Activated CD4-positive, alpha-beta T cell treated with anti-CD3 and anti-CD28 coated beads for 36 hours (primary cell): ENCODE results near the gene UEVLD. TPM values are rescaled to one million over a fixed set of nuclear protein-coding genes. Genes with fewer than 3 reads are reported as not detected.
A peak's percentile ranks its signal among the peaks of the same experiment; 100 is the strongest.

ENCODE experiments used
- ATAC-seq: fragments of 200-7000 bp; cut with Tn5 transposase; one replicate; pipeline ENCODE4 v1.10.0; 2021; ENCODE audit warnings: mild to moderate bottlenecking, moderate library complexity
- CTCF ChIA-PET: fragments of 350-600 bp; sonication (Branson Sonifier 250); formaldehyde crosslinking; loops from one replicate; lab custom pipeline; 2021; ENCODE audit warnings: antibody characterized with exemption; lab: Charles Lee
- POLR2A ChIA-PET: fragments of 350-600 bp; sonication (Branson Sonifier 250); formaldehyde crosslinking; loops from one replicate; lab custom pipeline; 2021; ENCODE audit warnings: antibody characterized with exemption, inconsistent platforms; lab: Charles Lee
- DNase-seq: peaks from one replicate; pipeline ENCODE4 v3.0.0-alpha.2; 2020
- H3K27ac Mint-ChIP-seq: one replicate; pipeline ENCODE4 v1.8.0; 2021; ENCODE audit warnings: mixed read lengths
- H3K27me3 Mint-ChIP-seq: one replicate; pipeline ENCODE4 v1.8.0; 2021; ENCODE audit warnings: mixed read lengths
- H3K36me3 Mint-ChIP-seq: one replicate; pipeline ENCODE4 v1.8.0; 2021; ENCODE audit warnings: low read depth, mixed read lengths
- H3K4me1 Mint-ChIP-seq: one replicate; pipeline ENCODE4 v1.8.0; 2021; ENCODE audit warnings: mixed read lengths
- H3K4me3 Mint-ChIP-seq: one replicate; pipeline ENCODE4 v1.8.0; 2021; ENCODE audit warnings: mild to moderate bottlenecking, moderate library complexity, mixed read lengths
- H3K9me3 Mint-ChIP-seq: one replicate; pipeline ENCODE4 v1.8.0; 2021; ENCODE audit warnings: low read depth, mixed read lengths
- intact Hi-C, 2 experiments: fragments of 100-400 bp; cut with DNase I in 1 of 2; cut with micrococcal nuclease in 1 of 2; formaldehyde crosslinking; loops; one replicate each; pipeline versions ENCODE4 v1.14.2 to v1.15.1; 2022 to 2024; cut with DNase I, micrococcal nuclease
- total RNA-seq, 2 experiments: library from RNA; stranded (reverse); gene quantifications; one replicate each; pipeline ENCODE4 v1.2.3, GENCODE V29; 2021

The UEVLD gene
- total RNA-seq, 2 experiments from 2014 or later, result 14.3 to 16.0 TPM

GRCh38 chr11:18581825-18582224 lies 6.7 kb downstream of the UEVLD start:
- Mint-ChIP-seq H3K36me3 (peaks cover 8% of the 10 kb centered on the region), H3K9me3 (no peaks in the 10 kb centered on the region), H3K27ac (no peak overlapping the region), H3K4me1 (peaks cover 9% of the 10 kb centered on the region), H3K4me3 (no peak overlapping the region), H3K27me3 (no peaks in the 10 kb centered on the region)
- CTCF ChIA-PET, result interaction anchor here (0.6 to 1.0 kb wide), 2 partner anchors 39 to 183 kb away, joined by 3 read pairs; no protein-coding TSS in a partner anchor
- POLR2A ChIA-PET, result no interaction called here
- intact Hi-C loops, result no loop called here
- ATAC-seq (no peak), DNase-seq (no peak)

- Mint-ChIP-seq H3K27me3 (no peaks in the 10 kb centered on the region), H3K27ac (no peak overlapping the region), H3K4me1 (peaks cover 9% of the 10 kb centered on the region), H3K9me3 (no peaks in the 10 kb centered on the region), H3K4me3 (no peak overlapping the region), H3K36me3 (peaks cover 11% of the 10 kb centered on the region)
- CTCF ChIA-PET, result interaction anchor here (1.2 to 2.2 kb wide), 2 partner anchors 16 to 39 kb away, joined by 3 to 7 read pairs; no protein-coding TSS in a partner anchor
- DNase-seq (no peak), ATAC-seq (no peak)
- POLR2A ChIA-PET, result no interaction called here
- intact Hi-C loops, result no loop called here
Measured at GRCh38 chr11:18580113-18580766, 8.3 kb downstream of the UEVLD start.

- H3K4me1 Mint-ChIP-seq, result peaks cover 9% of the 10 kb centered on the region
Measured at GRCh38 chr11:18578975-18579598, 9.4 kb downstream of the UEVLD start.

GRCh38 chr11:18575361-18575760 lies 13.2 kb downstream of the UEVLD start:
- peaks cover 17% of the 10 kb centered on the region for H3K36me3 Mint-ChIP-seq
- intact Hi-C loops, result loop anchor here in 1 of 2 experiments (5.0 kb wide), 1 partner anchor 42 kb away; no protein-coding TSS in a partner anchor
- H3K4me3 Mint-ChIP-seq, result no peak overlapping the region

More at GRCh38 chr11:18578975-18579598, 9.4 kb downstream of the UEVLD start:
- ATAC-seq (peak; percentile 86), DNase-seq (peak; percentile 15)
- Mint-ChIP-seq H3K4me3 (no peak overlapping the region), H3K27me3 (no peaks in the 10 kb centered on the region), H3K36me3 (peaks cover 11% of the 10 kb centered on the region), H3K27ac (peak overlapping the region; percentile 3), H3K9me3 (no peaks in the 10 kb centered on the region)
- POLR2A ChIA-PET, result interaction anchor here (1.3 kb wide), 1 partner anchor 53 kb away, joined by 3 read pairs; no protein-coding TSS in a partner anchor
- intact Hi-C loops, result loop anchor here in 1 of 2 experiments (5.0 kb wide), 1 partner anchor 38 kb away; no protein-coding TSS in a partner anchor
- CTCF ChIA-PET, result interaction anchor here (1.4 to 2.2 kb wide), 4 partner anchors 10 to 39 kb away, joined by 3 to 7 read pairs (median 6); no protein-coding TSS in a partner anchor

GRCh38 chr11:18567081-18567480 lies 21.5 kb downstream of the UEVLD start:
- H3K9me3 Mint-ChIP-seq, result no peaks in the 10 kb centered on the region
- no peak for DNase-seq
- no peaks in the 10 kb centered on the region for H3K4me1 Mint-ChIP-seq
- ChIA-PET CTCF (no interaction called here), POLR2A (no interaction called here)
- no peak for ATAC-seq
- no peak overlapping the region for H3K4me3 Mint-ChIP-seq
- peaks cover 12% of the 10 kb centered on the region for H3K36me3 Mint-ChIP-seq
- intact Hi-C loops, result no loop called here
- no peak overlapping the region for H3K27ac Mint-ChIP-seq
- no peaks in the 10 kb centered on the region for H3K27me3 Mint-ChIP-seq

More at GRCh38 chr11:18575361-18575760, 13.2 kb downstream of the UEVLD start:
- CTCF ChIA-PET, result interaction anchor here (1.0 kb wide), 1 partner anchor 46 kb away, joined by 3 read pairs; no protein-coding TSS in a partner anchor
- Mint-ChIP-seq H3K27me3 (no peaks in the 10 kb centered on the region), H3K27ac (no peak overlapping the region), H3K4me1 (peaks cover 9% of the 10 kb centered on the region), H3K9me3 (no peaks in the 10 kb centered on the region)
- no peak for ATAC-seq
- POLR2A ChIA-PET, result no interaction called here
- DNase-seq, result no peak

- no peaks in the 10 kb centered on the region for H3K9me3 Mint-ChIP-seq
- ChIA-PET POLR2A (no interaction called here), CTCF (no interaction called here)
- intact Hi-C loops, result no loop called here
- H3K27ac Mint-ChIP-seq, result no peak overlapping the region
- no peaks in the 10 kb centered on the region for H3K4me1 Mint-ChIP-seq
- no peaks in the 10 kb centered on the region for H3K27me3 Mint-ChIP-seq
- no peak overlapping the region for H3K4me3 Mint-ChIP-seq
- no peak for DNase-seq
- no peak for ATAC-seq
- peaks cover 10% of the 10 kb centered on the region for H3K36me3 Mint-ChIP-seq
Measured at GRCh38 chr11:18566406-18566805, 22.1 kb downstream of the UEVLD start.

- H3K27me3 Mint-ChIP-seq, result no peaks in the 10 kb centered on the region
- POLR2A ChIA-PET, result no interaction called here
Measured at GRCh38 chr11:18564149-18564548, 24.4 kb downstream of the UEVLD start.

GRCh38 chr11:18563090-18563730 lies 25.3 kb downstream of the UEVLD start:
- no peaks in the 10 kb centered on the region for H3K9me3 Mint-ChIP-seq
- H3K4me1 Mint-ChIP-seq, result no peaks in the 10 kb centered on the region
- ChIA-PET POLR2A (no interaction called here), CTCF (interaction anchor here (0.6 to 1.0 kb wide), 2 partner anchors 159 to 232 kb away, joined by 3 read pairs; no protein-coding TSS in a partner anchor)
- ATAC-seq (no peak), DNase-seq (no peak)
- peaks cover 12% of the 10 kb centered on the region for H3K36me3 Mint-ChIP-seq
- H3K27me3 Mint-ChIP-seq, result no peaks in the 10 kb centered on the region
- H3K27ac Mint-ChIP-seq, result no peak overlapping the region
- no peak overlapping the region for H3K4me3 Mint-ChIP-seq
- intact Hi-C loops, result no loop called here

More at GRCh38 chr11:18564149-18564548, 24.4 kb downstream of the UEVLD start:
- no peaks in the 10 kb centered on the region for H3K9me3 Mint-ChIP-seq
- CTCF ChIA-PET, result interaction anchor here (0.6 to 1.2 kb wide), 4 partner anchors 15 to 163 kb away, joined by 3 to 7 read pairs (median 4); no protein-coding TSS in a partner anchor
- intact Hi-C loops, result no loop called here
- no peak overlapping the region for H3K4me3 Mint-ChIP-seq
- DNase-seq (no peak), ATAC-seq (no peak)
- H3K4me1 Mint-ChIP-seq, result no peaks in the 10 kb centered on the region
- no peak overlapping the region for H3K27ac Mint-ChIP-seq
- H3K36me3 Mint-ChIP-seq, result peaks cover 12% of the 10 kb centered on the region

- peaks cover 7% of the 10 kb centered on the region for H3K36me3 Mint-ChIP-seq
- no peaks in the 10 kb centered on the region for H3K9me3 Mint-ChIP-seq
- no peaks in the 10 kb centered on the region for H3K27me3 Mint-ChIP-seq
- ATAC-seq, result no peak
- H3K27ac Mint-ChIP-seq, result no peak overlapping the region
- intact Hi-C loops, result no loop called here
- no peaks in the 10 kb centered on the region for H3K4me1 Mint-ChIP-seq
- ChIA-PET POLR2A (no interaction called here), CTCF (interaction anchor here (0.6 kb wide), 1 partner anchor 169 kb away, joined by 3 read pairs; no protein-coding TSS in a partner anchor)
- H3K4me3 Mint-ChIP-seq, result no peak overlapping the region
- DNase-seq, result no peak
Measured at GRCh38 chr11:18548001-18548400, 40.5 kb downstream of the UEVLD start.

GRCh38 chr11:18540207-18541009 lies 48.1 kb downstream of the UEVLD start:
- ChIA-PET POLR2A (interaction anchor here (1.2 kb wide), 1 partner anchor 17 kb away, joined by 3 read pairs; no protein-coding TSS in a partner anchor), CTCF (interaction anchor here (0.6 to 2.8 kb wide), 25 partner anchors 10 to 425 kb away, joined by 3 to 20 read pairs (median 4); partner anchors contain the start of gene LDHA)
- no peak overlapping the region for H3K4me3 Mint-ChIP-seq
- no peak for DNase-seq
- peaks cover 6% of the 10 kb centered on the region for H3K4me1 Mint-ChIP-seq
- H3K9me3 Mint-ChIP-seq, result no peaks in the 10 kb centered on the region
- no peaks in the 10 kb centered on the region for H3K27me3 Mint-ChIP-seq
- H3K36me3 Mint-ChIP-seq, result peaks cover 7% of the 10 kb centered on the region
- H3K27ac Mint-ChIP-seq, result no peak overlapping the region
- peak; percentile 76 for ATAC-seq
- intact Hi-C loops, result loop anchor here (1.0 to 5.0 kb wide), 4 partner anchors 92 to 224 kb away; partner anchors contain the start of gene SPTY2D1 (in 1 of the 2)
